HepG2 (cell line): ENCODE data around the gene GP2. TPM values are rescaled to one million over a fixed set of nuclear protein-coding genes. Genes with fewer than 3 reads are reported as not detected.

Experiments used
- ATAC-seq: fragments of 200-7000 bp; cut with Tn5 transposase; 3 replicates; pipeline ENCODE4 v1.9.1; 2020; ENCODE audit warnings: mild to moderate bottlenecking, moderate library complexity
- BruUV-seq: library from RNA; stranded (reverse); fragments of 400-500 nt; replicated peaks from 2 replicates; lab custom pipeline; 2021; lab: Mats Ljungman, UMichigan
- CTCF ChIA-PET: fragments of 300-600 bp; formaldehyde crosslinking; extraction: SDS; loops from one replicate; lab custom pipeline; 2021; ENCODE audit warnings: low total read pairs, inconsistent platforms, low intra/inter-chr PET ratio; lab: Yijun Ruan, JAX
- POLR2A ChIA-PET: fragments of 350-600 bp; sonication (Branson Sonifier 250); formaldehyde crosslinking; loops from one replicate; lab custom pipeline; 2020; ENCODE audit warnings: antibody characterized with exemption, inconsistent platforms; lab: Yijun Ruan, JAX
- DNase-seq: peaks from one replicate; pipeline ENCODE4 v3.0.0-alpha.2; 2015; ENCODE audit warnings: low spot score
- FAIRE-seq: peaks from 3 replicates; lab custom pipeline; 2011; peaks lifted over from hg19 to GRCh38; lab: Jason Lieb, UNC
- H2AFZ ChIP-seq: one replicate; pipeline ENCODE4 v1.6.1; 2011; ENCODE audit warnings: low read length, inconsistent platforms
- H3K27ac ChIP-seq: fragments of 300-600 bp; 3 replicates; pipeline ENCODE4 v1.8.0; 2011; ENCODE audit warnings: mixed run types, mild to moderate bottlenecking, mixed read lengths, low read length, inconsistent platforms; ENCODE audit not compliant: insufficient read depth; ENCODE audit errors: extremely low read length
- H3K27me3 ChIP-seq, 2 experiments: fragments of 200-600 bp in 1 of 2; 2 replicates in 1 of 2; 3 replicates in 1 of 2; pipeline versions ENCODE4 v1.6.0 to v1.8.0; 2011; ENCODE audit warnings: low read length in 2 of 2, mild to moderate bottlenecking in 2 of 2, moderate library complexity in 2 of 2, inconsistent platforms in 1 of 2; ENCODE audit not compliant: insufficient read depth in 2 of 2, control insufficient read depth in 1 of 2
- H3K36me3 ChIP-seq, 2 experiments: fragments of 200-600 bp in 1 of 2; replicated peaks in 1 of 2; 2 replicates in 1 of 2; 3 replicates in 1 of 2; pipeline versions ENCODE4 v1.5.1 to v1.8.0; 2011; ENCODE audit warnings: low read length in 2 of 2, inconsistent platforms in 1 of 2; ENCODE audit not compliant: insufficient read depth in 2 of 2, control insufficient read depth in 1 of 2
- H3K4me1 ChIP-seq: 2 replicates; pipeline ENCODE4 v1.5.1; 2012; ENCODE audit warnings: low read length, inconsistent platforms; ENCODE audit not compliant: insufficient read depth
- H3K4me2 ChIP-seq: 2 replicates; pipeline ENCODE4 v1.6.0; 2011; ENCODE audit warnings: low read depth, low read length, inconsistent platforms
- H3K4me3 ChIP-seq, 3 experiments: fragments of 200-600 bp in 1 of 3; sonication (generic), shearing (Covaris generic) in 1 of 3; replicated peaks in 1 of 3; 2 replicates each; pipeline ENCODE4 v1.5.1; 2011 to 2016; ENCODE audit warnings: low read length in 3 of 3, inconsistent platforms in 2 of 3, low read depth in 2 of 3, mild to moderate bottlenecking in 2 of 3, control low read depth in 1 of 3, mixed read lengths in 1 of 3; ENCODE audit not compliant: insufficient read depth in 1 of 3
- H3K79me2 ChIP-seq: one replicate; pipeline ENCODE4 v1.6.1; 2011; ENCODE audit warnings: low read length, inconsistent platforms; ENCODE audit not compliant: insufficient read depth
- H3K9ac ChIP-seq: 2 replicates; pipeline ENCODE4 v1.6.0; 2011; ENCODE audit warnings: mild to moderate bottlenecking, low read depth, low read length, inconsistent platforms; ENCODE audit not compliant: insufficient read depth
- H3K9me3 ChIP-seq: 2 replicates; pipeline ENCODE4 v1.5.1; 2012; ENCODE audit warnings: mild to moderate bottlenecking, low read length
- H4K20me1 ChIP-seq: 2 replicates; pipeline ENCODE4 v1.6.0; 2011; ENCODE audit warnings: inconsistent platforms, mild to moderate bottlenecking, low read length, moderate library complexity; ENCODE audit not compliant: insufficient read depth
- CBX1 ChIP-seq: IDR thresholded peaks from one replicate; pipeline ENCODE4 v1.6.1; 2016; ENCODE audit warnings: antibody characterized with exemption, low read depth
- CENPT ChIP-seq: sonication (generic); formaldehyde crosslinking; IDR thresholded peaks from 2 replicates; pipeline ENCODE4 v1.8.0; 2022; ENCODE audit warnings: low read depth, mild to moderate bottlenecking, moderate library complexity, missing genetic modification reagents
- HDAC2 ChIP-seq: sonication (generic); formaldehyde crosslinking; IDR thresholded peaks from 2 replicates; pipeline ENCODE4 v1.4.0; 2020; ENCODE audit warnings: missing genetic modification reagents
- HNRNPH1 ChIP-seq: fragments of 200-400 bp; formaldehyde crosslinking; optimal IDR thresholded peaks from 2 replicates; pipeline ENCODE3; 2017; ENCODE audit warnings: mild to moderate bottlenecking, low read depth, low read length
- RFXANK ChIP-seq: IDR thresholded peaks from 2 replicates; pipeline ENCODE4 v1.6.1; 2016
- ZNF160 ChIP-seq: sonication (generic); formaldehyde crosslinking; IDR thresholded peaks from 2 replicates; pipeline ENCODE4 v1.8.0; 2022; ENCODE audit warnings: mild to moderate bottlenecking, inconsistent platforms, missing genetic modification reagents
- ZNF629 ChIP-seq: sonication (generic); formaldehyde crosslinking; conservative IDR thresholded peaks from 2 replicates; pipeline ENCODE4 v1.5.0; 2020; ENCODE audit warnings: missing genetic modification reagents
- ZNF878 ChIP-seq: sonication (generic); formaldehyde crosslinking; IDR thresholded peaks from 2 replicates; pipeline ENCODE4 v1.8.1; 2023; ENCODE audit warnings: mild to moderate bottlenecking, missing genetic modification reagents, moderate library complexity
- WGBS: methylation state at CpG from one replicate; pipeline ENCODE4 v1.1.6; 2017; ENCODE audit warnings: low lambda C conversion rate; 5-methylcytosine and 5-hydroxymethylcytosine counted together
- in situ Hi-C: cut with HindIII; loops from 2 replicates; pipeline ENCODE4 v1.10.0; 2017; ENCODE audit warnings: low pct_unique_long_range_greater_than_20kb; ENCODE audit not compliant: extremely low pct_ligation_motif_present
- intact Hi-C: fragments of 100-400 bp; cut with micrococcal nuclease; formaldehyde crosslinking; loops from one replicate; pipeline ENCODE4 v1.10.0; 2022; ENCODE audit not compliant: unreplicated experiment
- polyA plus RNA-seq, 8 experiments: library from polyadenylated mRNA; depleted of rRNA in 3 of 8; stranded (reverse) in 7 of 8; unstranded in 1 of 8; fragments of >200 nt; fragmentation: Illumina TruSeq in 4 of 8; extraction: Trizol in 4 of 8; gene quantifications; 2 replicates each; pipeline versions ENCODE4 v1.2.1 to v1.2.3, GENCODE V29; 2011 to 2016; ENCODE audit warnings: low read depth in 4 of 8, missing spikeins in 1 of 8, mixed read lengths in 1 of 8; ENCODE audit not compliant: insufficient read depth in 1 of 8
- total RNA-seq, 5 experiments: library from RNA; depleted of rRNA; stranded (reverse); fragments of >200 nt; fragmentation: Illumina TruSeq; extraction: Trizol; gene quantifications; 2 replicates each; pipeline ENCODE4 v1.2.3, GENCODE V29; 2016; ENCODE audit warnings: low read depth in 1 of 5
- TF ChIP-seq, protein P1 (sequence below): sonication (generic); formaldehyde crosslinking; IDR thresholded peaks from 2 replicates; pipeline ENCODE4 v1.5.1; 2020; ENCODE audit warnings: missing genetic modification reagents, mild to moderate bottlenecking, borderline replicate concordance
- TF ChIP-seq, protein P2 (sequence below): sonication (generic); formaldehyde crosslinking; IDR thresholded peaks from 2 replicates; pipeline ENCODE4 v1.5.1; 2020; ENCODE audit warnings: mild to moderate bottlenecking, missing genetic modification reagents, borderline replicate concordance

GP2 gene
- total and polyA plus RNA-seq, 2 of the 13 experiments (the other 11 are each of a cell fraction or from before 2014, with no cell fraction given): 0.15 to 0.69 TPM

DNA sequence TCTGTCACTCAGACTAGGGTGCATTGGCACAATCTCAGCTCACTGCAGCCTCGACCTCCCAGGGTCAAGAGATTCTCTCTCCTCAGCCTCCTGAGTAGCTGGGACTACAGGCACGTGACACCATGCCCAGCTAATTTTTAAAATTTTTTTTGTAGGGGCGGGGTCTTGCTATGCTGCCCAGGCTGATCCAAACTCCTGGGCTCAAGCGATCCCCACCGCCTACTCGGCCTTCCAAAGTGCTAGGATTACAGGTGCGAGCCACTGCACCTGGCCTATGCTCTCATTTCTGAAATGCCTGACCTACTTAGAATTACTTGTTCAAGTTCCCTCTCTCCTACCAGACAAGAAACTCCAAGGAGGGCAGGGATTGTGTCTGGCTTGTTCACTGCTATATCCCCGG lies 5.1 kb upstream of the GP2 start:
- Histone ChIP-seq H3K79me2 (no peaks in the 10 kb centered on the region), H2AFZ (no peak overlapping the region)
- no TSS peak for BruUV-seq
- 37% methylated on average over 8 of the region's 8 CpGs for WGBS
- TF ChIP-seq CBX1: no peak
- TF ChIP-seq, protein P1, sequence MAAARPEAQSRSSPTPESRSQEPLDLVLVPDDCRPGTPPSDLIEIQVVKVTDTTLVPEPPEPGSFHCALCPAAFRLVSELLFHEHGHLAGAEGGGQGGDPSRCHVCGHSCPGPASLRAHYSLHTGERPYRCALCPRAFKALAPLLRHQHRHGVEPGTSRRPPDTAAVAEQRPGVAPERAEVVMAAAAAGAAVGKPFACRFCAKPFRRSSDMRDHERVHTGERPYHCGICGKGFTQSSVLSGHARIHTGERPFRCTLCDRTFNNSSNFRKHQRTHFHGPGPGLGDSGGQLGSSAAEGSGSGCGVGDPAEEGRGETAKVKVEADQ (CRISPR knock-in tag): no peak
- no peak for TF ChIP-seq HDAC2 (CRISPR knock-in tag)
- no peak for TF ChIP-seq ZNF160
- TF ChIP-seq HNRNPH1: no peak
- no peak for TF ChIP-seq ZNF629 (CRISPR knock-in tag)
- TF ChIP-seq ZNF878 (CRISPR knock-in tag): no peak
- TF ChIP-seq RFXANK (CRISPR knock-in tag): no peak
- TF ChIP-seq, protein P2, sequence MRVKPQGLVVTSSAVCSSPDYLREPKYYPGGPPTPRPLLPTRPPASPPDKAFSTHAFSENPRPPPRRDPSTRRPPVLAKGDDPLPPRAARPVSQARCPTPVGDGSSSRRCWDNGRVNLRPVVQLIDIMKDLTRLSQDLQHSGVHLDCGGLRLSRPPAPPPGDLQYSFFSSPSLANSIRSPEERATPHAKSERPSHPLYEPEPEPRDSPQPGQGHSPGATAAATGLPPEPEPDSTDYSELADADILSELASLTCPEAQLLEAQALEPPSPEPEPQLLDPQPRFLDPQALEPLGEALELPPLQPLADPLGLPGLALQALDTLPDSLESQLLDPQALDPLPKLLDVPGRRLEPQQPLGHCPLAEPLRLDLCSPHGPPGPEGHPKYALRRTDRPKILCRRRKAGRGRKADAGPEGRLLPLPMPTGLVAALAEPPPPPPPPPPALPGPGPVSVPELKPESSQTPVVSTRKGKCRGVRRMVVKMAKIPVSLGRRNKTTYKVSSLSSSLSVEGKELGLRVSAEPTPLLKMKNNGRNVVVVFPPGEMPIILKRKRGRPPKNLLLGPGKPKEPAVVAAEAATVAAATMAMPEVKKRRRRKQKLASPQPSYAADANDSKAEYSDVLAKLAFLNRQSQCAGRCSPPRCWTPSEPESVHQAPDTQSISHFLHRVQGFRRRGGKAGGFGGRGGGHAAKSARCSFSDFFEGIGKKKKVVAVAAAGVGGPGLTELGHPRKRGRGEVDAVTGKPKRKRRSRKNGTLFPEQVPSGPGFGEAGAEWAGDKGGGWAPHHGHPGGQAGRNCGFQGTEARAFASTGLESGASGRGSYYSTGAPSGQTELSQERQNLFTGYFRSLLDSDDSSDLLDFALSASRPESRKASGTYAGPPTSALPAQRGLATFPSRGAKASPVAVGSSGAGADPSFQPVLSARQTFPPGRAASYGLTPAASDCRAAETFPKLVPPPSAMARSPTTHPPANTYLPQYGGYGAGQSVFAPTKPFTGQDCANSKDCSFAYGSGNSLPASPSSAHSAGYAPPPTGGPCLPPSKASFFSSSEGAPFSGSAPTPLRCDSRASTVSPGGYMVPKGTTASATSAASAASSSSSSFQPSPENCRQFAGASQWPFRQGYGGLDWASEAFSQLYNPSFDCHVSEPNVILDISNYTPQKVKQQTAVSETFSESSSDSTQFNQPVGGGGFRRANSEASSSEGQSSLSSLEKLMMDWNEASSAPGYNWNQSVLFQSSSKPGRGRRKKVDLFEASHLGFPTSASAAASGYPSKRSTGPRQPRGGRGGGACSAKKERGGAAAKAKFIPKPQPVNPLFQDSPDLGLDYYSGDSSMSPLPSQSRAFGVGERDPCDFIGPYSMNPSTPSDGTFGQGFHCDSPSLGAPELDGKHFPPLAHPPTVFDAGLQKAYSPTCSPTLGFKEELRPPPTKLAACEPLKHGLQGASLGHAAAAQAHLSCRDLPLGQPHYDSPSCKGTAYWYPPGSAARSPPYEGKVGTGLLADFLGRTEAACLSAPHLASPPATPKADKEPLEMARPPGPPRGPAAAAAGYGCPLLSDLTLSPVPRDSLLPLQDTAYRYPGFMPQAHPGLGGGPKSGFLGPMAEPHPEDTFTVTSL (CRISPR knock-in tag): no peak
- no peak for TF ChIP-seq CENPT (CRISPR knock-in tag)
- TF ChIP-seq, all 625 proteins: peak for 0
- ATAC-seq (no peak), DNase-seq (no peak), FAIRE-seq (no peak)
- Histone ChIP-seq H3K27me3 (peaks cover 0 to 14% of the 10 kb centered on the region in 2 experiments; a peak in 2 of 5 replicates), H3K4me1 (peaks cover 12% of the 10 kb centered on the region), H3K27ac (no peak overlapping the region), H4K20me1 (no peaks in the 10 kb centered on the region), H3K4me3 (no peak overlapping the region), H3K9me3 (no peaks in the 10 kb centered on the region), H3K4me2 (no peak overlapping the region), H3K36me3 (no peaks in the 10 kb centered on the region), H3K9ac (no peak overlapping the region)
- ChIA-PET CTCF (no interaction called here), POLR2A (no interaction called here)
- in situ Hi-C loops: no loop called here
- intact Hi-C loops: no loop called here
